ENCODE results near the gene TSSC4. TPM values are rescaled to one million over a fixed set of nuclear protein-coding genes. Genes with fewer than 3 reads are reported as not detected.

The TSSC4 gene
- total RNA-seq, 4 donors from 2014 or later, result 37.5 to 62.3 (median 45.1) TPM

GRCh38 chr11:2409611-2410468 is 9.3 kb downstream of the TSSC4 start:
- no peak overlapping the region for H3K27ac ChIP-seq
- H3K9me3 ChIP-seq, result no peaks in the 10 kb centered on the region
- intact Hi-C loops (cut with DNase I), result no loop called here
- no peaks in the 10 kb centered on the region for H3K27me3 ChIP-seq
- H3K4me1 ChIP-seq, result no peaks in the 10 kb centered on the region
- WGBS, 2 donors, result 52 to 65% methylated on average over 21 to 22 of the region's 42 CpGs
- H3K4me3 ChIP-seq (replicated peaks in 1 of 3), result no peak overlapping the region
- no peak for DNase-seq
- TF ChIP-seq CTCF (IDR thresholded peaks at IDR 0.05) (no peak), POLR2A (IDR thresholded peaks at IDR 0.05) (no peak)
- H3K36me3 ChIP-seq, result no peaks in the 10 kb centered on the region

GRCh38 chr11:2410616-2411015 is 10.1 kb downstream of the TSSC4 start:
- intact Hi-C loops (cut with DNase I), result no loop called here
- TF ChIP-seq POLR2A (IDR thresholded peaks at IDR 0.05) (no peak), CTCF (IDR thresholded peaks at IDR 0.05) (no peak)
- 87 to 94% methylated on average over 4 to 7 of the region's 9 CpGs for WGBS, 2 donors
- H3K4me3 ChIP-seq (replicated peaks in 1 of 3), result no peak overlapping the region
- H3K9me3 ChIP-seq, result no peaks in the 10 kb centered on the region
- no peaks in the 10 kb centered on the region for H3K4me1 ChIP-seq
- H3K27me3 ChIP-seq, result no peaks in the 10 kb centered on the region
- DNase-seq, result no peak
- H3K27ac ChIP-seq, result no peak overlapping the region
- H3K36me3 ChIP-seq, result no peaks in the 10 kb centered on the region

- Histone ChIP-seq H3K9me3 (no peaks in the 10 kb centered on the region), H3K4me1 (no peaks in the 10 kb centered on the region), H3K36me3 (no peaks in the 10 kb centered on the region), H3K4me3 (replicated peaks in 1 of 3) (no peak overlapping the region), H3K27me3 (no peaks in the 10 kb centered on the region), H3K27ac (no peak overlapping the region)
- intact Hi-C loops (cut with DNase I), result no loop called here
- TF ChIP-seq CTCF (IDR thresholded peaks at IDR 0.05) (no peak), POLR2A (IDR thresholded peaks at IDR 0.05) (no peak)
- WGBS, 2 donors, result 80 to 85% methylated on average over 19 to 25 of the region's 30 CpGs
- no peak for DNase-seq
These were observed 11.1 kb downstream of the TSSC4 start for GRCh38 chr11:2411446-2412305.

- no peak for TF ChIP-seq POLR2A (IDR thresholded peaks at IDR 0.05)
- no peak for TF ChIP-seq CTCF (IDR thresholded peaks at IDR 0.05)
- 88 to 89% methylated on average over 4 to 5 of the region's 6 CpGs for WGBS, 2 donors
- Histone ChIP-seq H3K27ac (no peak overlapping the region), H3K4me1 (no peaks in the 10 kb centered on the region), H3K27me3 (no peaks in the 10 kb centered on the region), H3K9me3 (no peaks in the 10 kb centered on the region), H3K36me3 (no peaks in the 10 kb centered on the region), H3K4me3 (replicated peaks in 1 of 3) (no peak overlapping the region)
- intact Hi-C loops (cut with DNase I), result no loop called here
- no peak for DNase-seq
These were observed 11.8 kb downstream of the TSSC4 start for GRCh38 chr11:2412323-2412722.
